HepG2 (cell line): ENCODE results near the gene LEP. TPM values are rescaled to one million over a fixed set of nuclear protein-coding genes. Genes with fewer than 3 reads are reported as not detected.

ENCODE experiments used
- ATAC-seq: fragments of 200-7000 bp; cut with Tn5 transposase; 3 replicates; pipeline ENCODE4 v1.9.1; 2020; ENCODE audit warnings: mild to moderate bottlenecking, moderate library complexity
- BruUV-seq: library from RNA; stranded (reverse); fragments of 400-500 nt; replicated peaks from 2 replicates; lab custom pipeline; 2021; lab: Mats Ljungman, UMichigan
- CTCF ChIA-PET: fragments of 300-600 bp; formaldehyde crosslinking; extraction: SDS; loops from one replicate; lab custom pipeline; 2021; ENCODE audit warnings: low total read pairs, inconsistent platforms, low intra/inter-chr PET ratio; lab: Yijun Ruan, JAX
- POLR2A ChIA-PET: fragments of 350-600 bp; sonication (Branson Sonifier 250); formaldehyde crosslinking; loops from one replicate; lab custom pipeline; 2020; ENCODE audit warnings: antibody characterized with exemption, inconsistent platforms; lab: Yijun Ruan, JAX
- DNase-seq: peaks from one replicate; pipeline ENCODE4 v3.0.0-alpha.2; 2015; ENCODE audit warnings: low spot score
- FAIRE-seq: peaks from 3 replicates; lab custom pipeline; 2011; peaks lifted over from hg19 to GRCh38; lab: Jason Lieb, UNC
- H2AFZ ChIP-seq: one replicate; pipeline ENCODE4 v1.6.1; 2011; ENCODE audit warnings: low read length, inconsistent platforms
- H3K27ac ChIP-seq: fragments of 300-600 bp; 3 replicates; pipeline ENCODE4 v1.8.0; 2011; ENCODE audit warnings: mixed run types, mild to moderate bottlenecking, mixed read lengths, low read length, inconsistent platforms; ENCODE audit not compliant: insufficient read depth; ENCODE audit errors: extremely low read length
- H3K27me3 ChIP-seq, 2 experiments: fragments of 200-600 bp in 1 of 2; 2 replicates in 1 of 2; 3 replicates in 1 of 2; pipeline versions ENCODE4 v1.6.0 to v1.8.0; 2011; ENCODE audit warnings: low read length in 2 of 2, mild to moderate bottlenecking in 2 of 2, moderate library complexity in 2 of 2, inconsistent platforms in 1 of 2; ENCODE audit not compliant: insufficient read depth in 2 of 2, control insufficient read depth in 1 of 2
- H3K36me3 ChIP-seq, 2 experiments: fragments of 200-600 bp in 1 of 2; replicated peaks in 1 of 2; 2 replicates in 1 of 2; 3 replicates in 1 of 2; pipeline versions ENCODE4 v1.5.1 to v1.8.0; 2011; ENCODE audit warnings: low read length in 2 of 2, inconsistent platforms in 1 of 2; ENCODE audit not compliant: insufficient read depth in 2 of 2, control insufficient read depth in 1 of 2
- H3K4me1 ChIP-seq: 2 replicates; pipeline ENCODE4 v1.5.1; 2012; ENCODE audit warnings: low read length, inconsistent platforms; ENCODE audit not compliant: insufficient read depth
- H3K4me2 ChIP-seq: 2 replicates; pipeline ENCODE4 v1.6.0; 2011; ENCODE audit warnings: low read depth, low read length, inconsistent platforms
- H3K4me3 ChIP-seq, 3 experiments: fragments of 200-600 bp in 1 of 3; sonication (generic), shearing (Covaris generic) in 1 of 3; replicated peaks in 1 of 3; 2 replicates each; pipeline ENCODE4 v1.5.1; 2011 to 2016; ENCODE audit warnings: low read length in 3 of 3, inconsistent platforms in 2 of 3, low read depth in 2 of 3, mild to moderate bottlenecking in 2 of 3, control low read depth in 1 of 3, mixed read lengths in 1 of 3; ENCODE audit not compliant: insufficient read depth in 1 of 3
- H3K79me2 ChIP-seq: one replicate; pipeline ENCODE4 v1.6.1; 2011; ENCODE audit warnings: low read length, inconsistent platforms; ENCODE audit not compliant: insufficient read depth
- H3K9ac ChIP-seq: 2 replicates; pipeline ENCODE4 v1.6.0; 2011; ENCODE audit warnings: mild to moderate bottlenecking, low read depth, low read length, inconsistent platforms; ENCODE audit not compliant: insufficient read depth
- H3K9me3 ChIP-seq: 2 replicates; pipeline ENCODE4 v1.5.1; 2012; ENCODE audit warnings: mild to moderate bottlenecking, low read length
- H4K20me1 ChIP-seq: 2 replicates; pipeline ENCODE4 v1.6.0; 2011; ENCODE audit warnings: inconsistent platforms, mild to moderate bottlenecking, low read length, moderate library complexity; ENCODE audit not compliant: insufficient read depth
- ARNT2 ChIP-seq: sonication (generic); formaldehyde crosslinking; IDR thresholded peaks from 2 replicates; pipeline ENCODE4 v1.8.0; 2022; ENCODE audit warnings: mild to moderate bottlenecking, low read depth, missing genetic modification reagents, moderate library complexity
- ATM ChIP-seq: fragments of 450-650 bp; IDR thresholded peaks from 2 replicates; pipeline ENCODE4 v1.7.1; 2017; ENCODE audit warnings: mild to moderate bottlenecking, borderline replicate concordance
- MAZ ChIP-seq, 2 experiments: sonication (generic) in 1 of 2; formaldehyde crosslinking in 1 of 2; IDR thresholded peaks; 2 replicates each; pipeline versions ENCODE4 v1.5.0 to v1.6.1; 2012 to 2020; ENCODE audit warnings: low read depth in 2 of 2, mild to moderate bottlenecking in 2 of 2, borderline replicate concordance in 1 of 2, improper control_type of control experiment in 1 of 2, low read length in 1 of 2, missing genetic modification reagents in 1 of 2, moderate library complexity in 1 of 2
- NBN ChIP-seq: fragments of 450-650 bp; conservative IDR thresholded peaks from 2 replicates; pipeline ENCODE4 v1.6.1; 2017
- ZNF331 ChIP-seq: sonication (generic); formaldehyde crosslinking; IDR thresholded peaks from 2 replicates; pipeline ENCODE4 v1.4.0; 2020; ENCODE audit warnings: missing genetic modification reagents
- ZNF44 ChIP-seq: sonication (generic); formaldehyde crosslinking; IDR thresholded peaks from 2 replicates; pipeline ENCODE4 v1.5.1; 2020; ENCODE audit warnings: mild to moderate bottlenecking, missing genetic modification reagents
- ZNF543 ChIP-seq: sonication (generic); formaldehyde crosslinking; IDR thresholded peaks from 2 replicates; pipeline ENCODE4 v1.4.0; 2020; ENCODE audit warnings: mild to moderate bottlenecking, missing genetic modification reagents
- WGBS: methylation state at CpG from one replicate; pipeline ENCODE4 v1.1.6; 2017; ENCODE audit warnings: low lambda C conversion rate; 5-methylcytosine and 5-hydroxymethylcytosine counted together
- in situ Hi-C: cut with HindIII; loops from 2 replicates; pipeline ENCODE4 v1.10.0; 2017; ENCODE audit warnings: low pct_unique_long_range_greater_than_20kb; ENCODE audit not compliant: extremely low pct_ligation_motif_present
- intact Hi-C: fragments of 100-400 bp; cut with micrococcal nuclease; formaldehyde crosslinking; loops from one replicate; pipeline ENCODE4 v1.10.0; 2022; ENCODE audit not compliant: unreplicated experiment
- polyA plus RNA-seq, 8 experiments: library from polyadenylated mRNA; depleted of rRNA in 3 of 8; stranded (reverse) in 7 of 8; unstranded in 1 of 8; fragments of >200 nt; fragmentation: Illumina TruSeq in 4 of 8; extraction: Trizol in 4 of 8; gene quantifications; 2 replicates each; pipeline versions ENCODE4 v1.2.1 to v1.2.3, GENCODE V29; 2011 to 2016; ENCODE audit warnings: low read depth in 4 of 8, missing spikeins in 1 of 8, mixed read lengths in 1 of 8; ENCODE audit not compliant: insufficient read depth in 1 of 8
- total RNA-seq, 5 experiments: library from RNA; depleted of rRNA; stranded (reverse); fragments of >200 nt; fragmentation: Illumina TruSeq; extraction: Trizol; gene quantifications; 2 replicates each; pipeline ENCODE4 v1.2.3, GENCODE V29; 2016; ENCODE audit warnings: low read depth in 1 of 5
- TF ChIP-seq, protein P1 (sequence below): sonication (generic); formaldehyde crosslinking; IDR thresholded peaks from 2 replicates; pipeline ENCODE4 v1.5.0; 2020; ENCODE audit warnings: mild to moderate bottlenecking, missing genetic modification reagents

LEP gene
- total and polyA plus RNA-seq, 2 of the 13 experiments (the other 11 are each of a cell fraction or from before 2014, with no cell fraction given), result 0.05 TPM; not detected in 1

DNA sequence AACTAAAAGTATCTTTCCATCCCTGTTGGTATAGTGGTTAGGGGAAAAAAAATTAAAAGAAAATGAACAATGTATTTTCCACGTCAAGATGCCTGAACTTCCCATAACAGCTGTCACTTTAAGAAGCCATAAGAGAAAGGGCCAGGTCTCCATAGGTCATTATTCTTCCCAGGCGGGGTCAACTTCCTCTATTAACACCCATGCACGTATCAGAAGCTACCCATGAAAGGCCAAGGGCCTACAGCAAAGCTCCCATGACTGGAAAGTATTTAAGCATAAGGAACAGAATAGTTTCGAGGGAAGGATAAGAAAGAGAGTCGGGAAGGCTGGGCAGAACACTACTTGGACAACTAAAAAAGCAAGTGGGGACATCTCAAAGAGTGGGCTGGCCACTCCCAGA, 62.6 kb downstream of the LEP start (continued):
- TF ChIP-seq, protein P1, sequence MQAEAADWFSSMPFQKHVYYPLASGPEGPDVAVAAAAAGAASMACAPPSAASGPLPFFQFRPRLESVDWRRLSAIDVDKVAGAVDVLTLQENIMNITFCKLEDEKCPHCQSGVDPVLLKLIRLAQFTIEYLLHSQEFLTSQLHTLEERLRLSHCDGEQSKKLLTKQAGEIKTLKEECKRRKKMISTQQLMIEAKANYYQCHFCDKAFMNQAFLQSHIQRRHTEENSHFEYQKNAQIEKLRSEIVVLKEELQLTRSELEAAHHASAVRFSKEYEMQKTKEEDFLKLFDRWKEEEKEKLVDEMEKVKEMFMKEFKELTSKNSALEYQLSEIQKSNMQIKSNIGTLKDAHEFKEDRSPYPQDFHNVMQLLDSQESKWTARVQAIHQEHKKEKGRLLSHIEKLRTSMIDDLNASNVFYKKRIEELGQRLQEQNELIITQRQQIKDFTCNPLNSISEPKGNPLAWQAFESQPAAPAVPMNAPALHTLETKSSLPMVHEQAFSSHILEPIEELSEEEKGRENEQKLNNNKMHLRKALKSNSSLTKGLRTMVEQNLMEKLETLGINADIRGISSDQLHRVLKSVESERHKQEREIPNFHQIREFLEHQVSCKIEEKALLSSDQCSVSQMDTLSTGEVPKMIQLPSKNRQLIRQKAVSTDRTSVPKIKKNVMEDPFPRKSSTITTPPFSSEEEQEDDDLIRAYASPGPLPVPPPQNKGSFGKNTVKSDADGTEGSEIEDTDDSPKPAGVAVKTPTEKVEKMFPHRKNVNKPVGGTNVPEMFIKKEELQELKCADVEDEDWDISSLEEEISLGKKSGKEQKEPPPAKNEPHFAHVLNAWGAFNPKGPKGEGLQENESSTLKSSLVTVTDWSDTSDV (CRISPR knock-in tag), result no peak
- no peak for TF ChIP-seq ATM
- no peak for TF ChIP-seq NBN
- no peak for TF ChIP-seq MAZ (IDR thresholded peaks at IDR 0.05; ENCODE audit: borderline replicate concordance, low read depth, low read length)
- no peak for TF ChIP-seq MAZ (CRISPR knock-in tag; IDR thresholded peaks at IDR 0.05; ENCODE audit: low read depth)

DNA sequence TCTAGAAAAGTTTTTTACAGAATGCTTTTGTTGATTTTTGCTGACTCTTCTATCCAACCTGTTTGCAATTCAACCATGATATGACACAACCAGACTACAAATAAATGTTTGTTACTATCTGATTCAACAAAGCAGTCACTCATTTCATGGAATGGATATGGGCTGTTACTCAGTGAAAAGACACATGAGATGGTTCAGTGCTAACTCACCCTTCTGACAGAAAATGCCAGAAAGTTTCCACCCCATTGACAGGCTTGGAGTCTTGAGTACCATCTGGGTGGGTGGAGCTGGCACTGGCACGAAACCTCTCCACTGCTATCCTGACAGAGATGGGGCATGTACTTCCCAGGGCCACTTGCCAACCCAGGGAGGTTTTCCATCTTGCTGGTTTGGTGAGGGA, 63.1 kb downstream of the LEP start:
- in situ Hi-C loops, result no loop called here
- Histone ChIP-seq H3K79me2 (no peaks in the 10 kb centered on the region), H4K20me1 (no peaks in the 10 kb centered on the region), H3K27ac (no peak overlapping the region), H3K4me2 (no peak overlapping the region), H3K9me3 (no peaks in the 10 kb centered on the region), H3K4me1 (peaks cover 26% of the 10 kb centered on the region), H3K4me3 (no peak overlapping the region), H2AFZ (no peak overlapping the region), H3K27me3 (no peaks in the 10 kb centered on the region), H3K9ac (no peak overlapping the region), H3K36me3 (peaks cover 9 to 26% of the 10 kb centered on the region in 2 experiments; a peak in 3 of 5 replicates)
- BruUV-seq, result no TSS peak
- no peak for TF ChIP-seq ZNF44 (CRISPR knock-in tag)
- TF ChIP-seq ZNF331, result no peak
- no peak for TF ChIP-seq ARNT2
- TF ChIP-seq ZNF543 (CRISPR knock-in tag), result no peak
- POLR2A ChIA-PET, result no interaction called here
- FAIRE-seq (no peak), DNase-seq (no peak), ATAC-seq (no peak)
- CTCF ChIA-PET, result no interaction called here
- intact Hi-C loops, result no loop called here
- 100% methylated on average over 1 of the region's 1 CpG for WGBS
